HG02943 (cell line): ENCODE data around the gene DOC2A.
"Not testable (repeated sequence)": the region's sequence is repeated elsewhere in the genome, so short reads cannot be mapped to it uniquely, and the experiment has no call there.

Experiments
- ATAC-seq: cut with Tn5 transposase; IDR thresholded peaks from one replicate; pipeline ENCODE4 v1.9.1; 2021; ENCODE audit warnings: mild to moderate bottlenecking, low read depth, moderate library complexity; ENCODE audit not compliant: unreplicated experiment

Gene DOC2A

GRCh38 chr16:30010844-30011713, at the start of gene DOC2A:
Gene DOC2A, minus strand, starts transcription at chr16:30011027. Its CDS starts 805 bp downstream, at chr16:30010222.
- ATAC-seq, result no peak

GRCh38 chr16:30060346-30060745, 49.5 kb upstream of the DOC2A start:
- ATAC-seq, result no peak

GRCh38 chr16:30054959-30055553, 44.2 kb upstream of the DOC2A start:
- ATAC-seq, result no peak

- ATAC-seq, result no peak
Measured at GRCh38 chr16:30054451-30054850, 43.6 kb upstream of the DOC2A start.

GRCh38 chr16:30053376-30054015, 42.7 kb upstream of the DOC2A start:
- no peak for ATAC-seq

- ATAC-seq, result no peak
Measured at GRCh38 chr16:30052671-30053372, 42.0 kb upstream of the DOC2A start.

- no peak for ATAC-seq
Measured at GRCh38 chr16:30051518-30051917, 40.7 kb upstream of the DOC2A start.

GRCh38 chr16:30049871-30050270, 39.0 kb upstream of the DOC2A start:
- ATAC-seq, result no peak

GRCh38 chr16:30046588-30046987, 35.8 kb upstream of the DOC2A start:
- ATAC-seq, result no peak

- no peak for ATAC-seq
Measured at GRCh38 chr16:30046178-30046577, 35.4 kb upstream of the DOC2A start.

GRCh38 chr16:30041841-30042240, 31.0 kb upstream of the DOC2A start:
- no peak for ATAC-seq

- not testable (repeated sequence) for ATAC-seq
Measured at GRCh38 chr16:30040690-30041089, 29.9 kb upstream of the DOC2A start.

- no peak for ATAC-seq
Measured at GRCh38 chr16:30040221-30040620, 29.4 kb upstream of the DOC2A start.

- no peak for ATAC-seq
Measured at GRCh38 chr16:30033270-30033669, 22.4 kb upstream of the DOC2A start.

GRCh38 chr16:30032083-30032819, 21.4 kb upstream of the DOC2A start:
- ATAC-seq, result no peak

GRCh38 chr16:30031477-30031918, 20.7 kb upstream of the DOC2A start:
- ATAC-seq, result no peak

- no peak for ATAC-seq
Measured at GRCh38 chr16:30030841-30031413, 20.1 kb upstream of the DOC2A start, which contains the start of gene TLCD3B. Gene TLCD3B, minus strand, starts transcription at chr16:30031271. Its CDS starts 744 bp downstream, at chr16:30030527.

- ATAC-seq, result no peak
Measured at GRCh38 chr16:30030011-30030685, 19.3 kb upstream of the DOC2A start.

GRCh38 chr16:30028438-30029076, 17.7 kb upstream of the DOC2A start:
- no peak for ATAC-seq
